Measurements from ENCODE around the gene ARL5B. TPM values are rescaled to one million over a fixed set of nuclear protein-coding genes. Genes with fewer than 3 reads are reported as not detected.
A peak's percentile ranks its signal among the peaks of the same experiment; 100 is the strongest.

ARL5B gene
- total RNA-seq, 1 experiment from 2014 or later: 8.1 TPM

DNA sequence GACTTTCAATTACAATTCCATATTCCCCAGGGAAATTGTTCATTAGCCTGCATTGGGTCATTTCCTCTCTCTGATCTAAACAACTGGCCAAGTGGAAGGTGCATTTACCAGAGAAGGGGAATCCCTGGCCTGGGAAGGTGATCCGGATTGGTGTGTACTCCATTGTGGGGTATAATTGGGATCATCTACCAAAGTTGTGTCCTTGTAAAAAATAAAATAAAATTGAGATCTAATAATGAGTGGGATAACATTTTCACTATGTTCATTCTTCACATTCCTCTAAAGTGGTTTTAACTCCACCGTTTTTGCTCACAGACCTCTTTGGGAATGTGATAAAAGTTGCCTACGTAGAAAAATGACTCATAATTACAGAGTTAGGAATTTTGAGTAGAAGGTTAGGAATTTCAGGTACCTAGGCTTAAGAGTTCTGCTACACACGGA, 22.8 kb downstream of the ARL5B start:
- Histone ChIP-seq H3K27ac (ENCODE audit: low read length) (peak overlapping the region; percentile 87), H3K27me3 (ENCODE audit: low read length) (no peaks in the 10 kb centered on the region), H3K9me2 (replicated peaks; ENCODE audit: low read length) (no peaks in the 10 kb centered on the region), H3K4me3 (ENCODE audit: low read length) (peak overlapping the region; percentile 39; the same call in 1 of the 2 replicates), H2AFZ (ENCODE audit: low read length) (no peak overlapping the region), H3K4me2 (ENCODE audit: low read length) (peak overlapping the region; percentile 57), H3K36me3 (ENCODE audit: low read depth, low read length) (0 out of 2 replicates have a peak, but pooled peaks cover under 1% of the 10 kb centered on the region), H3K4me1 (ENCODE audit: insufficient read depth, low read length) (peaks cover 38% of the 10 kb centered on the region), H3K9ac (ENCODE audit: low read length) (peak overlapping the region; percentile 16; the same call in 1 of the 2 replicates), H3F3A (ENCODE audit: low read length, unreplicated experiment) (peaks cover 7% of the 10 kb centered on the region), H3K9me3 (ENCODE audit: low read length) (no peaks in the 10 kb centered on the region), H4K20me1 (ENCODE audit: low read length) (no peaks in the 10 kb centered on the region), H3K79me2 (ENCODE audit: low read length) (no peaks in the 10 kb centered on the region)
- TF ChIP-seq EZH2phosphoT487 (IDR thresholded peaks at IDR 0.05; ENCODE audit: borderline replicate concordance, low read length) (no peak), EZH2 (IDR thresholded peaks at IDR 0.05; ENCODE audit: low read length, unreplicated experiment) (no peak)
- TF ChIP-seq, protein P1, sequence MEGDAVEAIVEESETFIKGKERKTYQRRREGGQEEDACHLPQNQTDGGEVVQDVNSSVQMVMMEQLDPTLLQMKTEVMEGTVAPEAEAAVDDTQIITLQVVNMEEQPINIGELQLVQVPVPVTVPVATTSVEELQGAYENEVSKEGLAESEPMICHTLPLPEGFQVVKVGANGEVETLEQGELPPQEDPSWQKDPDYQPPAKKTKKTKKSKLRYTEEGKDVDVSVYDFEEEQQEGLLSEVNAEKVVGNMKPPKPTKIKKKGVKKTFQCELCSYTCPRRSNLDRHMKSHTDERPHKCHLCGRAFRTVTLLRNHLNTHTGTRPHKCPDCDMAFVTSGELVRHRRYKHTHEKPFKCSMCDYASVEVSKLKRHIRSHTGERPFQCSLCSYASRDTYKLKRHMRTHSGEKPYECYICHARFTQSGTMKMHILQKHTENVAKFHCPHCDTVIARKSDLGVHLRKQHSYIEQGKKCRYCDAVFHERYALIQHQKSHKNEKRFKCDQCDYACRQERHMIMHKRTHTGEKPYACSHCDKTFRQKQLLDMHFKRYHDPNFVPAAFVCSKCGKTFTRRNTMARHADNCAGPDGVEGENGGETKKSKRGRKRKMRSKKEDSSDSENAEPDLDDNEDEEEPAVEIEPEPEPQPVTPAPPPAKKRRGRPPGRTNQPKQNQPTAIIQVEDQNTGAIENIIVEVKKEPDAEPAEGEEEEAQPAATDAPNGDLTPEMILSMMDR (conservative IDR thresholded peaks at IDR 0.05; ENCODE audit: low read depth, low read length): no peak
- ChIA-PET CTCF (no interaction called here), POLR2A (ENCODE audit: unreplicated experiment) (no interaction called here)
- DNase-seq (peak; percentile 86), ATAC-seq (peak; percentile 83)
- no TSS peak for BruUV-seq (replicated peaks)
- intact Hi-C loops (cut with micrococcal nuclease): loop anchor here (2.0 kb wide), 1 partner anchor 15 kb away; no protein-coding TSS in a partner anchor

DNA sequence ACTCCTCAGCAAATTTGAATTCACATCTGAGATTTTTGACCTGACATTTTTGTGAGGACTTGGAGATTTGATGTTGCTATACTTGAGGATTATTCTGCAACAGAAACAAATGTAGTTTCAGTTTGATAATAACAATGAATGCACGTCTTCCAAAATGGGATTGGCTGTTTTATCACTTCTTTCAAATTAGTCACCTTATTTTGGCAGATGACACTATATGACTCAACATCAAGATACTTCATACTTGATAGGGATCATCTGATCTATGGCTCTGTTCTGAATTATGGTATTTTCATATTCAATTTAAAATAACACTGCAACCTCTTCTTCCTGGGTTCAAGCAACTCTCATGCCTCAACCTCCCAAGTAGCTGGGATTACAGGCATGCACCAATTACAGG, 24.2 kb downstream of the ARL5B start:
- H3F3A ChIP-seq (ENCODE audit: low read length, unreplicated experiment): peaks cover 7% of the 10 kb centered on the region
- H2AFZ ChIP-seq (ENCODE audit: low read length): no peak overlapping the region
- peaks cover 38% of the 10 kb centered on the region for H3K4me1 ChIP-seq (ENCODE audit: insufficient read depth, low read length)
- BruUV-seq (replicated peaks): no TSS peak
- no peak overlapping the region for H3K9ac ChIP-seq (ENCODE audit: low read length)
- no peak overlapping the region for H3K4me3 ChIP-seq (ENCODE audit: low read length)
- H3K9me3 ChIP-seq (ENCODE audit: low read length): no peaks in the 10 kb centered on the region
- H3K9me2 ChIP-seq (replicated peaks; ENCODE audit: low read length): no peaks in the 10 kb centered on the region
- DNase-seq (peak; percentile 63), ATAC-seq (peak; percentile 44)
- TF ChIP-seq EZH2 (IDR thresholded peaks at IDR 0.05; ENCODE audit: low read length, unreplicated experiment) (no peak), EZH2phosphoT487 (IDR thresholded peaks at IDR 0.05; ENCODE audit: borderline replicate concordance, low read length) (no peak)
- TF ChIP-seq, protein P1 (conservative IDR thresholded peaks at IDR 0.05; ENCODE audit: low read depth, low read length): no peak
- peak overlapping the region; percentile 87 for H3K27ac ChIP-seq (ENCODE audit: low read length)
- H3K36me3 ChIP-seq (ENCODE audit: low read depth, low read length): no peaks in the 10 kb centered on the region
- no peaks in the 10 kb centered on the region for H4K20me1 ChIP-seq (ENCODE audit: low read length)
- no peaks in the 10 kb centered on the region for H3K27me3 ChIP-seq (ENCODE audit: low read length)
- H3K79me2 ChIP-seq (ENCODE audit: low read length): no peaks in the 10 kb centered on the region
- POLR2A ChIA-PET (ENCODE audit: unreplicated experiment): no interaction called here
- intact Hi-C loops (cut with micrococcal nuclease): loop anchor here (2.0 kb wide), 1 partner anchor 17 kb away; no protein-coding TSS in a partner anchor
- CTCF ChIA-PET: no interaction called here
- H3K4me2 ChIP-seq (ENCODE audit: low read length): peak overlapping the region; percentile 57; the same call in 1 of the 2 replicates

DNA sequence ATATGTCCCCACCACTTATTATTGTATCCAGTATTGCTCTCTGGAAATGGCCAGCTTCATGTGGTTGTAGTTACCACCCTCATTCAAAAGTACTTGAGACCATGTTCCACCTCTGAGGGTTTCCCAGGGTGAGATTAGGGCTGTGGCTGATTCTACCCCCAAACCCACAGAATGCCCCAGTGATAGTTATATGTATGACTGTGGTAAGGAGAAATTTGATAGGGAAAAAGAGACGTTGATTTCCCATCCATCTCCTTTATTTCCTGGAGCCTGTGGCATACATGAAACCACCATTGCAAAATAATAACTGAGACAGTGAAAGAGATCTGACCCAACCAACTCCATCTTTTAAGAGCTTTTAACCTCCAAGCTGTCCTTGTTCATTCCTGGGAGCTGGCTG, 25.2 kb downstream of the ARL5B start:
- BruUV-seq (replicated peaks): no TSS peak
- Histone ChIP-seq H3K27me3 (ENCODE audit: low read length) (no peaks in the 10 kb centered on the region), H3K9me3 (ENCODE audit: low read length) (no peaks in the 10 kb centered on the region), H3K4me3 (ENCODE audit: low read length) (no peak overlapping the region), H3K9ac (ENCODE audit: low read length) (no peak overlapping the region), H3K79me2 (ENCODE audit: low read length) (no peaks in the 10 kb centered on the region), H3K27ac (ENCODE audit: low read length) (no peak overlapping the region), H3K4me1 (ENCODE audit: insufficient read depth, low read length) (peaks cover 38% of the 10 kb centered on the region), H3K9me2 (replicated peaks; ENCODE audit: low read length) (no peaks in the 10 kb centered on the region), H3K36me3 (ENCODE audit: low read depth, low read length) (no peaks in the 10 kb centered on the region), H3F3A (ENCODE audit: low read length, unreplicated experiment) (peaks cover 7% of the 10 kb centered on the region), H4K20me1 (ENCODE audit: low read length) (no peaks in the 10 kb centered on the region), H2AFZ (ENCODE audit: low read length) (no peak overlapping the region), H3K4me2 (ENCODE audit: low read length) (no peak overlapping the region)
- CTCF ChIA-PET: no interaction called here
- ATAC-seq: no peak
- intact Hi-C loops (cut with micrococcal nuclease): no loop called here
- TF ChIP-seq EZH2phosphoT487 (IDR thresholded peaks at IDR 0.05; ENCODE audit: borderline replicate concordance, low read length): no peak
- no peak for TF ChIP-seq EZH2 (IDR thresholded peaks at IDR 0.05; ENCODE audit: low read length, unreplicated experiment)
- TF ChIP-seq, protein P1 (conservative IDR thresholded peaks at IDR 0.05; ENCODE audit: low read depth, low read length): no peak
- POLR2A ChIA-PET (ENCODE audit: unreplicated experiment): no interaction called here
- no peak for DNase-seq

Measured in PC-3 (cell line).